ENCODE data around the gene TRIM2.
A peak's percentile ranks its signal among the peaks of the same experiment; 100 is the strongest.

GRCh38 chr4:153248641-153249198 lies 44.5 kb downstream of the TRIM2 start:
- peak; percentile 15; the same call in 1 of the 2 replicates for TF ChIP-seq CTCF (conservative IDR thresholded peaks at IDR 0.05; ENCODE audit: low read length)
- TF ChIP-seq EZH2phosphoT487 (IDR thresholded peaks at IDR 0.05; ENCODE audit: borderline replicate concordance, low read depth, low read length) = no peak
